Retinal pigment epithelial cell (primary cell): ENCODE results near the gene LDHB.

ENCODE experiments used
- DNase-seq: peaks from one replicate; pipeline ENCODE4 v3.0.0-alpha.2; 2010; ENCODE audit warnings: low read depth
- H3K4me3 ChIP-seq: 2 replicates; pipeline ENCODE4 v1.5.1; 2011; ENCODE audit warnings: mild to moderate bottlenecking, low read length, control low read depth, moderate library complexity
- CTCF ChIP-seq: conservative IDR thresholded peaks from 2 replicates; pipeline ENCODE4 v1.5.1; 2011; ENCODE audit warnings: low read depth, low read length, control low read depth, inconsistent platforms

Gene LDHB

DNA sequence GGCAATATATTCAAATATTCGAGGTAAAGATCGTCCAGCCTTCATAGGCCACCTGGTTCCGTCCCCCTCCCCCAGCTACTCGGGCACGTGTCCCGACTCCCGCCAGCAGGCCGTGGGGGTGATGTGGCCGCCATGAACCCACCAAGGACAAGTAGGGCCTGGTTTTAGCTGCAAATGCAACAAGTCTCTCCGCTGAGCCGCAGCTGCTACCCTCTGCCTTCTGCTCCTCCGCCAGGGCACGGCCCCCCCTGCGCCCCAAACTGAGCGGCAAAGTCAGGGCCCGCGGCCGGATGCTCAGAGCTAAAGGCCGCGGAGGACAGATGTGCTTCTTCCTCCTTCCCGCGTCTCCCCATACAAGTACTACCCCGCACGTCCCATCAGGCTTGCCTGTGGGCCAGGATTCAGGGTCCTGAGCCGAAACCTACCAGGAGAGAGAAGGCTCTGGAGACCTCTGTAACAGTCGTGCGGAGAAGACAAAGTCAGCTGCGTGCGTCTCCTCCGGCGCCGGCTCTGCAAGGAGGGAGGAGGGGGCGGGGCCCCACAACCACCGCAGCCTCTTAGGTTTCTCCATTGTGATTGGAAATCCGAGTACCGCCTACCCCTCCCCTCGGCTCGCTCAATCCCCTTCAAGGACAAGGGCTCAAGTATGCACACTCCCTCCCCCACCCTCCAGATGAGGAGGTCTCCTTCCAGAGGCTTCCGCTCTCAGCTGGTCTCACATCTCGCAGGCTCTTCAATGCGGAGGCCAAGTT lies at the start of gene LDHB:
LDHB (minus strand) TSS at position 517 of the 752 bp plus-strand sequence. CDS start 3,171 bp downstream, outside the sequence.
- DNase-seq = peak; percentile 89
- TF ChIP-seq CTCF = no peak

DNA sequence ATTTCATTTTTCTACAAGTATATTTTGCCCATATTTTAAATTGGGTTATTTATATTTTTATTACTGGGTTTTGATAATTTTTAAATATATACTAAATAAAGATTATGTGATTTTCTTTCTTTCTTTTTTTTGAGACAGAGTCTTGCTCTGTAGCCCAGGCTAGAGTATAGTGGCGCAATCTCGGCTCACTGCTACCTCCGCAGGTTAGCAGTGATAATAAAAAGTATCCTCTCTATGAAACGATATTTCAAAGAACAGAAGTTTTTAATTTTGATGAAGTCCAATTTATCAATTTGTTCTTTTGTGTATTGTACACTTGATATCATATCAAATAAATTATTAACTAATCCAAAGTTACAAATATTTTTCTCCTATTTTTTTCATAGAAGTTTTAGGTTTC lies 47.2 kb upstream of the LDHB start:
- no peak for TF ChIP-seq CTCF
- H3K4me3 ChIP-seq = no peak overlapping the region
- no peak for DNase-seq

More for the DNA sequence above, at the start of gene LDHB:
- H3K4me3 ChIP-seq = peak within 1 kb of the TSS; percentile 96

DNA sequence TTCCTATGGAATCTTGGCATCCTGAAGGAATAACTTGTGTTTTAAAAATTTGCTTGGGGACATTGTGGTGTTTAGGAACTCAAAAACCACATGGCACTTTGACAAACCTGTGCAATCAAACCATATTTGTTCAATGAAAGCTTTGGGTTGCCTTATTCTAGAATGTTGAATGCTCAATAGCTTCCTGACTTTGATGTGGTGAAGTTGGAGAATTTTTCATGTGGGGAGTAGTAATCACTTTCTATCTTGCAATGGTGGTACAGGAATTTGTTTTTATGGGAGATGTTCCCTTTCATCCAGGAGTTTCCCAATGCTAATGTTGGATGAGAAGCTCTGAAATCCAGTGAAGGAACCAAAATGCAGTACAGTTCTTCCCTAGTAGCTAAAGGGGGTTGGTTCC lies 42.2 kb upstream of the LDHB start:
- TF ChIP-seq CTCF = no peak
- no peak overlapping the region for H3K4me3 ChIP-seq
- no peak for DNase-seq

- TF ChIP-seq CTCF = peak; percentile 42
- H3K4me3 ChIP-seq = no peak overlapping the region
- no peak for DNase-seq
Measured at GRCh38 chr12:21697904-21698630, 40.4 kb upstream of the LDHB start.

- H3K4me3 ChIP-seq = no peak overlapping the region
- TF ChIP-seq CTCF = no peak
- no peak for DNase-seq
Measured at GRCh38 chr12:21696625-21697024, 39.0 kb upstream of the LDHB start.

DNA sequence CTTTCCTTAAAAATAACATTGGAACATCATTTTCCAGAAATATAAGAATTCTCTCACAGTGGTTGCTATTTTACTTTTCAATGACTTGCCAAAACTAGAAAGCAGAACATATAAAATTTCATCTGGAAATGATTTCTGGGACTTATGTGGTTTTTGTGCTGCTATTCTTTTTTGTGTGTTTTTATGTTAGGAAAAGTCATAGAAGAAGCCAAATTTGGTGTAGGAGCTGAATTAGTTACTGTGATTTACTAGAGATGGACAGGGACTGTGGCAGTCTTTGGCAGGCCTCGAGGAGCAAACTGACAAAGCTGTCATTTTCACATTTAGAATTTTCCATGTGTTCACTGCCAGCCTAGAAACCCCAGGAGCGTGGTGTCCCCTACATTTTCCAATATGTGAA lies 38.3 kb upstream of the LDHB start:
- H3K4me3 ChIP-seq = no peak overlapping the region
- TF ChIP-seq CTCF = no peak
- no peak for DNase-seq

DNA sequence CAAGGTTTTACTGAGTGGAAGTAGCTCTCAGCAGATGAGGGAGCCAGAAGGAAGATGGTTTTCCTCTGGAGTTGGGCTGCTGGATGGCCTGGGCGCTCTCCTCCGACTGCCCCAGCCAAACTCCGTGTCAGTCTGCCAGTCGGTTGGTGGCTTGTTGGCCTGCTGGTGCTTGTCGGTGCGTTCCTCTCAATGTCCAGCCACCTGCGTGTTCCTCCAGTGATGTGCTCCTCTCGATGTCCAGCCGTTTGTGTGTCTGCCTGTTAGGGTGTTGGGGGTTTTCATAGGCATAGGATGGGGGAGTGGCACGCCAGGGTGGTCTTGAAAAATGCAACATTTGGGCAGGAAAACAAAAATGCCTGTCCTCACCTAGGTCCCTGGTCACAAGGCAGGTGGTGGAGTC lies 37.0 kb upstream of the LDHB start:
- TF ChIP-seq CTCF = no peak
- no peak overlapping the region for H3K4me3 ChIP-seq
- DNase-seq = no peak
